ENCODE data around the gene SPATA31A1. TPM values are rescaled to one million over a fixed set of nuclear protein-coding genes. Genes with fewer than 3 reads are reported as not detected.
"Not testable (repeated sequence)": the region's sequence is repeated elsewhere in the genome, so short reads cannot be mapped to it uniquely, and the experiment has no call there.

The SPATA31A1 gene
- not detected in 2 replicates for total RNA-seq

GRCh38 chr9:39355369-39355768 lies at the start of gene SPATA31A1:
SPATA31A1 (plus strand) TSS chr9:39355669; CDS start chr9:39355731, 62 bp downstream.
- intact Hi-C loops (cut with micrococcal nuclease), result not testable (repeated sequence)

- intact Hi-C loops (cut with micrococcal nuclease), result not testable (repeated sequence)
Observed at GRCh38 chr9:39407261-39408204, 52.1 kb downstream of the SPATA31A1 start.

- intact Hi-C loops (cut with micrococcal nuclease), result not testable (repeated sequence)
Observed at GRCh38 chr9:39411254-39411940, 55.9 kb downstream of the SPATA31A1 start.

Other genes with a start within 250 kb of the SPATA31A1 start
- gene CNTNAP3, start 67.5 kb upstream of the SPATA31A1 start, total RNA-seq, result not detected in 2 replicates